A549 (cell line): ENCODE data around the gene PKM. TPM values are rescaled to one million over a fixed set of nuclear protein-coding genes. Genes with fewer than 3 reads are reported as not detected.
A peak's percentile ranks its signal among the peaks of the same experiment; 100 is the strongest.

Source experiments
- ATAC-seq, 2 experiments: fragments of 200-7000 bp in 1 of 2; fragments of >200 bp in 1 of 2; cut with Nextera tagmentation in 1 of 2; cut with Tn5 transposase in 1 of 2; 3 replicates each; pipeline versions ENCODE4 v1.8.0 to v1.9.1; 2018 to 2020; ENCODE audit warnings: mild to moderate bottlenecking in 1 of 2, moderate library complexity in 1 of 2
- CTCF ChIA-PET: fragments of 300-600 bp; sonication (Branson Sonifier 250); formaldehyde crosslinking; extraction: SDS; loops from one replicate; lab custom pipeline; 2021; ENCODE audit warnings: antibody characterized with exemption, inconsistent platforms; lab: Yijun Ruan, JAX
- POLR2A ChIA-PET: fragments of 350-600 bp; formaldehyde crosslinking; extraction: SDS; loops from one replicate; lab custom pipeline; 2021; ENCODE audit warnings: antibody characterized with exemption, inconsistent platforms; lab: Yijun Ruan, JAX
- DNase-seq, 2 experiments: peaks; one replicate each; pipeline versions ENCODE4 v3.0.0 to v3.0.0-alpha.2; 2011 to 2016; ENCODE audit warnings: low read depth in 1 of 2, low spot score in 1 of 2
- FAIRE-seq: peaks from 2 replicates; lab custom pipeline; 2011; peaks lifted over from hg19 to GRCh38; lab: Jason Lieb, UNC
- H3K27ac ChIP-seq, 2 experiments: fragments of >200 bp; sonication (Bioruptor Twin); formaldehyde crosslinking; 3 replicates each; pipeline ENCODE4 v1.5.1; 2016 to 2017
- H3K4me1 ChIP-seq: fragments of >200 bp; sonication (Bioruptor Twin); formaldehyde crosslinking; 3 replicates; pipeline ENCODE4 v1.6.1; 2016
- H3K4me2 ChIP-seq: fragments of >200 bp; sonication (Bioruptor Twin); formaldehyde crosslinking; 3 replicates; pipeline ENCODE4 v1.6.1; 2016
- H3K4me3 ChIP-seq: fragments of >200 bp; sonication (Bioruptor Twin); formaldehyde crosslinking; 3 replicates; pipeline ENCODE4 v1.5.1; 2016
- H3K9me3 ChIP-seq: fragments of >200 bp; sonication (Bioruptor Twin); formaldehyde crosslinking; 3 replicates; pipeline ENCODE4 v1.6.1; 2016
- CBX2 ChIP-seq: fragments of 200-600 bp; sonication (generic); IDR thresholded peaks from 2 replicates; pipeline ENCODE4 v1.6.1; 2016; ENCODE audit warnings: low read depth, mild to moderate bottlenecking, borderline replicate concordance
- CBX8 ChIP-seq: fragments of 200-600 bp; sonication (generic); IDR thresholded peaks from 2 replicates; pipeline ENCODE4 v1.6.1; 2016
- CHD2 ChIP-seq: fragments of 150-350 bp; IDR thresholded peaks from 2 replicates; pipeline ENCODE4 v1.6.1; 2014; ENCODE audit warnings: low read length; ENCODE audit not compliant: partially characterized antibody
- EP300 ChIP-seq, 2 experiments: fragments of >200 bp; sonication (Bioruptor Twin); formaldehyde crosslinking; IDR thresholded peaks; 2 replicates in 1 of 2; 3 replicates in 1 of 2; pipeline ENCODE4 v1.6.1; 2016 to 2017
- FOSB ChIP-seq: fragments of 250-450 bp; sonication (Bioruptor Pico); IDR thresholded peaks from 2 replicates; pipeline ENCODE4 v1.5.0; 2020; ENCODE audit warnings: mild to moderate bottlenecking, moderate library complexity
- HDAC2 ChIP-seq: fragments of 200-600 bp; sonication (generic); IDR thresholded peaks from 2 replicates; pipeline ENCODE4 v1.6.1; 2016
- HEYL ChIP-seq: fragments of 250-450 bp; sonication (Bioruptor Pico); IDR thresholded peaks from 2 replicates; pipeline ENCODE4 v1.8.0; 2021; ENCODE audit warnings: mild to moderate bottlenecking, moderate library complexity
- HMGXB4 ChIP-seq: fragments of 250-450 bp; sonication (Bioruptor Pico); IDR thresholded peaks from 2 replicates; pipeline ENCODE4 v1.5.0; 2021; ENCODE audit warnings: mild to moderate bottlenecking, moderate library complexity, borderline replicate concordance
- HOXA7 ChIP-seq: fragments of 250-450 bp; sonication (Bioruptor Pico); IDR thresholded peaks from 2 replicates; pipeline ENCODE4 v1.5.0; 2020; ENCODE audit warnings: mild to moderate bottlenecking, moderate library complexity
- HOXB5 ChIP-seq: fragments of 250-450 bp; sonication (Bioruptor Pico); IDR thresholded peaks from 2 replicates; pipeline ENCODE4 v1.5.0; 2020; ENCODE audit warnings: mild to moderate bottlenecking, moderate library complexity
- JUN ChIP-seq, 2 experiments: fragments of >200 bp; sonication (Bioruptor Twin); formaldehyde crosslinking; IDR thresholded peaks; 2 replicates in 1 of 2; 3 replicates in 1 of 2; pipeline ENCODE4 v1.6.1; 2016 to 2017
- MAFK ChIP-seq: fragments of 450-650 bp; IDR thresholded peaks from 2 replicates; pipeline ENCODE4 v1.6.1; 2014; ENCODE audit not compliant: partially characterized antibody
- NPAS2 ChIP-seq: fragments of 250-450 bp; sonication (Bioruptor Pico); IDR thresholded peaks from 2 replicates; pipeline ENCODE4 v1.8.0; 2022; ENCODE audit warnings: mild to moderate bottlenecking, moderate library complexity, borderline replicate concordance
- POLR2AphosphoS2 ChIP-seq: conservative IDR thresholded peaks from 2 replicates; pipeline ENCODE4 v1.6.1; 2012; ENCODE audit warnings: low read length, improper control_type of control experiment, inconsistent platforms
- RARB ChIP-seq: fragments of 250-450 bp; sonication (Bioruptor Pico); IDR thresholded peaks from 2 replicates; pipeline ENCODE4 v1.8.0; 2021; ENCODE audit warnings: mild to moderate bottlenecking, moderate library complexity
- RCOR1 ChIP-seq: fragments of 150-350 bp; IDR thresholded peaks from 2 replicates; pipeline ENCODE4 v1.6.1; 2014; ENCODE audit warnings: antibody characterized with exemption, low read length, low read depth
- RNF2 ChIP-seq: fragments of 200-600 bp; sonication (generic); IDR thresholded peaks from 2 replicates; pipeline ENCODE4 v1.6.1; 2016; ENCODE audit warnings: low read depth, mild to moderate bottlenecking, antibody characterized with exemption, moderate library complexity, borderline replicate concordance
- SMC3 ChIP-seq: fragments of >200 bp; sonication (Bioruptor Twin); formaldehyde crosslinking; IDR thresholded peaks from 3 replicates; pipeline ENCODE4 v1.6.1; 2018; ENCODE audit warnings: inconsistent platforms
- TFCP2L1 ChIP-seq: fragments of 250-450 bp; sonication (Bioruptor Pico); IDR thresholded peaks from 2 replicates; pipeline ENCODE4 v1.5.0; 2021; ENCODE audit warnings: mild to moderate bottlenecking
- TP53 ChIP-seq: fragments of 250-450 bp; sonication (Bioruptor Pico); IDR thresholded peaks from 2 replicates; pipeline ENCODE4 v1.5.0; 2021; ENCODE audit warnings: mild to moderate bottlenecking, moderate library complexity
- WGBS: methylation state at CpG from one replicate; pipeline ENCODE4 v1.1.6; 2017; ENCODE audit errors: missing lambda C conversion rate; 5-methylcytosine and 5-hydroxymethylcytosine counted together
- polyA plus RNA-seq, 4 experiments: library from polyadenylated mRNA; depleted of rRNA in 3 of 4; stranded (reverse); fragments of >200 nt; fragmentation: RNase III in 1 of 4; extraction: RNeasy Plus Mini Kit Qiagen cat#74134 plus additional on column Dnase treatment in 1 of 4; gene quantifications; 2 replicates in 3 of 4; 3 replicates in 1 of 4; pipeline ENCODE4 v1.2.3, GENCODE V29; 2011 to 2017
- TF ChIP-seq, protein P1 (sequence below): IDR thresholded peaks from 2 replicates; pipeline ENCODE4 v1.6.1; 2012

PKM gene
- polyA plus RNA-seq, 2 of the 4 experiments (the other 2 are of a cell fraction) = 3,443 to 3,848 TPM

GRCh38 chr15:72198356-72199204 is 32.4 kb downstream of the PKM start:
- POLR2A ChIA-PET = interaction anchor here (0.7 to 4.7 kb wide), 3 partner anchors 28 to 455 kb away, joined by 3 to 40 read pairs (median 26); partner anchors contain the start of gene PKM
- CTCF ChIA-PET = interaction anchor here (0.6 to 31.0 kb wide), 16 partner anchors 10 to 401 kb away, joined by 3 to 644 read pairs (median 5); partner anchors contain the start of gene PKM
- Histone ChIP-seq H3K4me1 (peaks cover 42% of the 10 kb centered on the region), H3K4me2 (no peak overlapping the region), H3K27ac (peak overlapping the region in 1 of 2 experiments; percentile 2; a peak in 1 of 6 replicates), H3K4me3 (no peak overlapping the region), H3K9me3 (no peaks in the 10 kb centered on the region)
- DNase-seq (no peak), ATAC-seq (no peak), FAIRE-seq (no peak)
- 84% methylated on average over 10 of the region's 11 CpGs for WGBS
- TF ChIP-seq CBX8 = no peak
- no peak; a peak in 2 of 5 replicates for TF ChIP-seq JUN (IDR thresholded peaks at IDR 0.05)
- peak; percentile 89; the same call in 1 of the 2 replicates for TF ChIP-seq POLR2AphosphoS2
- TF ChIP-seq RCOR1 = no peak
- TF ChIP-seq MAFK = no peak
- no peak for TF ChIP-seq NPAS2
- peak; percentile 52; the same call in 1 of the 2 replicates for TF ChIP-seq HOXA7 (CRISPR knock-in tag)
- TF ChIP-seq HMGXB4 (CRISPR knock-in tag) = 0 out of 2 replicates have a peak, but pooled peaks have one; percentile 29
- no peak for TF ChIP-seq HDAC2
- TF ChIP-seq EP300 (IDR thresholded peaks at IDR 0.05) = no peak
- TF ChIP-seq, protein P1, sequence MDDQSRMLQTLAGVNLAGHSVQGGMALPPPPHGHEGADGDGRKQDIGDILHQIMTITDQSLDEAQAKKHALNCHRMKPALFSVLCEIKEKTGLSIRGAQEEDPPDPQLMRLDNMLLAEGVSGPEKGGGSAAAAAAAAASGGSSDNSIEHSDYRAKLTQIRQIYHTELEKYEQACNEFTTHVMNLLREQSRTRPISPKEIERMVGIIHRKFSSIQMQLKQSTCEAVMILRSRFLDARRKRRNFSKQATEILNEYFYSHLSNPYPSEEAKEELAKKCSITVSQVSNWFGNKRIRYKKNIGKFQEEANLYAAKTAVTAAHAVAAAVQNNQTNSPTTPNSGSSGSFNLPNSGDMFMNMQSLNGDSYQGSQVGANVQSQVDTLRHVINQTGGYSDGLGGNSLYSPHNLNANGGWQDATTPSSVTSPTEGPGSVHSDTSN = 0 out of 2 replicates have a peak, but pooled peaks have one; percentile 16
- no peak for TF ChIP-seq CBX2
- TF ChIP-seq TP53 = peak; percentile 8; the same call in 1 of the 2 replicates

GRCh38 chr15:72197460-72198355 is 33.3 kb downstream of the PKM start, which contains the start of gene GRAMD2A:
TSS of gene GRAMD2A (minus strand) at chr15:72197787.
- Histone ChIP-seq H3K4me2 (no peak within 1 kb of the TSS), H3K4me3 (no peak within 1 kb of the TSS), H3K27ac (peak within 1 kb of the TSS in 1 of 2 experiments; percentile 30; a peak in 1 of 6 replicates), H3K4me1 (peaks cover 34% of the 10 kb centered on the region), H3K9me3 (no peaks in the 10 kb centered on the region)
- no peak for FAIRE-seq
- peak; percentile 9 to 20; a peak in 5 of 6 replicates for ATAC-seq
- ChIA-PET POLR2A (interaction anchor here (0.7 to 4.7 kb wide), 3 partner anchors 29 to 454 kb away, joined by 3 to 40 read pairs (median 26); partner anchors contain the start of gene PKM), CTCF (interaction anchor here (0.6 to 31.0 kb wide), 13 partner anchors 9 to 402 kb away, joined by 3 to 644 read pairs (median 17); partner anchors contain the start of gene PKM)
- TF ChIP-seq HOXA7 (CRISPR knock-in tag) = peak; percentile 94
- no peak for TF ChIP-seq HMGXB4 (CRISPR knock-in tag)
- peak; percentile 90 for TF ChIP-seq TP53
- peak; percentile 68 for TF ChIP-seq FOSB (CRISPR knock-in tag)
- no peak for TF ChIP-seq CHD2
- no peak for TF ChIP-seq SMC3
- TF ChIP-seq, protein P1 = peak; percentile 4; the same call in 1 of the 2 replicates
- peak; percentile 18 to 50; a peak in 3 of 5 replicates for TF ChIP-seq JUN (IDR thresholded peaks at IDR 0.05)
- TF ChIP-seq TFCP2L1 (CRISPR knock-in tag) = peak; percentile 86
- peak; percentile 20; the same call in 1 of the 2 replicates for TF ChIP-seq POLR2AphosphoS2
- TF ChIP-seq HOXB5 (CRISPR knock-in tag) = 0 out of 2 replicates have a peak, but pooled peaks have one; percentile 52
- TF ChIP-seq RARB (CRISPR knock-in tag) = peak; percentile 90
- no peak for TF ChIP-seq CBX2
- no peak for TF ChIP-seq RNF2
- TF ChIP-seq HEYL (CRISPR knock-in tag) = no peak
- peak in 1 of 2 experiments; percentile 30 for DNase-seq
- WGBS = 82% methylated on average over 53 of the region's 83 CpGs
